Subcutaneous adipose tissue (tissue), 4 donors: Measurements from ENCODE around the gene FCN2. TPM values are rescaled to one million over a fixed set of nuclear protein-coding genes. Genes with fewer than 3 reads are reported as not detected.

Source experiments
- CTCF ChIP-seq: fragments of 450-650 bp; IDR thresholded peaks from one replicate; pipeline ENCODE4 v1.5.1; 2016; ENCODE audit warnings: low read depth, mild to moderate bottlenecking, control low read depth, antibody characterized with exemption, moderate library complexity
- total RNA-seq, 4 donors: library from RNA; depleted of rRNA; stranded (reverse); fragments of >200 nt; gene quantifications; one replicate each; pipeline ENCODE4 v1.1.0, GENCODE V29; 2016

The FCN2 gene
- total RNA-seq, 4 donors from 2014 or later, result 1.3 to 9.8 (median 2.5) TPM

- TF ChIP-seq CTCF, result no peak
Observed at GRCh38 chr9:134892221-134892620, 11.6 kb downstream of the FCN2 start.

- no peak for TF ChIP-seq CTCF
Observed at GRCh38 chr9:134892820-134893420, 12.3 kb downstream of the FCN2 start.

GRCh38 chr9:134894136-134894860, 13.7 kb downstream of the FCN2 start:
- no peak for TF ChIP-seq CTCF

GRCh38 chr9:134895097-134895496, 14.5 kb downstream of the FCN2 start:
- no peak for TF ChIP-seq CTCF

GRCh38 chr9:134895567-134895907, 14.9 kb downstream of the FCN2 start:
- TF ChIP-seq CTCF, result no peak

GRCh38 chr9:134895908-134896833, 15.6 kb downstream of the FCN2 start:
- no peak for TF ChIP-seq CTCF
